Subcutaneous preadipocyte (primary cell): ENCODE data around the gene OR13C5. TPM values are rescaled to one million over a fixed set of nuclear protein-coding genes. Genes with fewer than 3 reads are reported as not detected.

ENCODE experiments used
- total RNA-seq: library from RNA; depleted of rRNA; stranded (reverse); fragments of >200 nt; gene quantifications from 2 replicates; pipeline ENCODE4 v1.2.3, GENCODE V29; 2012

Gene OR13C5
- total RNA-seq, result not detected in 2 replicates

GRCh38 chr9:104599313-104599712 lies at the start of gene OR13C5:
TSS of gene OR13C5 (minus strand) at chr9:104599413. CDS start at chr9:104599413, 0 bp downstream.

GRCh38 chr9:104618104-104618503 lies 18.9 kb upstream of the OR13C5 start, which contains the start of gene OR13C9:
TSS of gene OR13C9 (minus strand) at chr9:104618204. CDS start at chr9:104618204, 0 bp downstream.

GRCh38 chr9:104605527-104605926 lies 6.3 kb upstream of the OR13C5 start, which contains the start of gene OR13C2:
TSS of gene OR13C2 (minus strand) at chr9:104605627. CDS start at chr9:104605627, 0 bp downstream.

GRCh38 chr9:104568868-104569267 lies 30.3 kb downstream of the OR13C5 start, which contains the start of gene OR13C8:
TSS of gene OR13C8 (plus strand) at chr9:104569168. CDS start at chr9:104569168, 0 bp downstream.

Other genes with a start within 250 kb of the OR13C5 start
- not detected in 2 replicates for gene OR13F1, start 95.2 kb downstream of the OR13C5 start, total RNA-seq
- gene OR13C4, start 72.2 kb downstream of the OR13C5 start, total RNA-seq, result not detected in 2 replicates
- not detected in 2 replicates for gene OR13C3, start 62.6 kb downstream of the OR13C5 start, total RNA-seq
- gene OR13C8, start 30.2 kb downstream of the OR13C5 start, total RNA-seq, result not detected in 2 replicates
- gene OR13C2, start 6.2 kb upstream of the OR13C5 start, total RNA-seq, result not detected in 2 replicates
- gene OR13C9, start 18.8 kb upstream of the OR13C5 start, total RNA-seq, result not detected in 2 replicates
- not detected in 2 replicates for gene OR13D1, start 95.1 kb upstream of the OR13C5 start, total RNA-seq
- 18.2 and 19.1 TPM in 2 replicates for gene NIPSNAP3A, start 148.3 kb upstream of the OR13C5 start, total RNA-seq
- gene NIPSNAP3B, start 164.7 kb upstream of the OR13C5 start, total RNA-seq, result 0.39 and 0.73 TPM in 2 replicates